IMR-90 (cell line): Measurements from ENCODE around the gene RBMS3.

ENCODE experiments used
- CTCF ChIP-seq: conservative IDR thresholded peaks from 2 replicates; pipeline ENCODE4 v1.5.1; 2012; ENCODE audit warnings: mild to moderate bottlenecking, low read depth, low read length, improper control_type of control experiment
- FOS ChIP-seq: fragments of 150-350 bp; IDR thresholded peaks from 2 replicates; pipeline ENCODE4 v1.6.1; 2016; ENCODE audit warnings: low read depth, low read length
- MXI1 ChIP-seq: IDR thresholded peaks from 2 replicates; pipeline ENCODE4 v1.6.1; 2012; ENCODE audit warnings: low read depth, mild to moderate bottlenecking, low read length, moderate library complexity, borderline replicate concordance
- POLR2A ChIP-seq: IDR thresholded peaks from 2 replicates; pipeline ENCODE4 v1.6.1; 2012; ENCODE audit warnings: mild to moderate bottlenecking, low read depth, low read length
- RFX5 ChIP-seq: IDR thresholded peaks from 2 replicates; pipeline ENCODE4 v1.8.0; 2012; ENCODE audit warnings: low read depth, mild to moderate bottlenecking, low read length, moderate library complexity

- TF ChIP-seq CTCF (no peak), RFX5 (no peak), MXI1 (no peak), POLR2A (no peak), FOS (no peak)
Measured at GRCh38 chr3:29283231-29284119, 2.6 kb downstream of the RBMS3 start.
